Type B pancreatic cell (in vitro differentiated cells): Measurements from ENCODE around the gene TIMM44. TPM values are rescaled to one million over a fixed set of nuclear protein-coding genes. Genes with fewer than 3 reads are reported as not detected.
"Not testable (repeated sequence)": the region's sequence is repeated elsewhere in the genome, so short reads cannot be mapped to it uniquely, and the experiment has no call there.

ENCODE experiments used
- DNase-seq: peaks from one replicate; pipeline ENCODE4 v3.0.0; 2021; ENCODE audit warnings: mixed read lengths; ENCODE audit not compliant: unreplicated experiment; ENCODE audit errors: extremely low spot score
- H3K27ac Mint-ChIP-seq: 2 replicates; pipeline ENCODE4 v1.8.0; 2021; ENCODE audit warnings: mild to moderate bottlenecking, mixed read lengths
- H3K27me3 Mint-ChIP-seq: 2 replicates; pipeline ENCODE4 v1.8.0; 2021; ENCODE audit warnings: mixed read lengths
- H3K36me3 Mint-ChIP-seq: 2 replicates; pipeline ENCODE4 v1.8.0; 2021; ENCODE audit warnings: mixed read lengths
- H3K4me1 Mint-ChIP-seq: one replicate; pipeline ENCODE4 v1.8.0; 2021; ENCODE audit warnings: mixed read lengths; ENCODE audit not compliant: unreplicated experiment
- H3K4me3 Mint-ChIP-seq: 2 replicates; pipeline ENCODE4 v1.8.0; 2021; ENCODE audit warnings: mild to moderate bottlenecking, mixed read lengths
- H3K9me3 Mint-ChIP-seq: 2 replicates; pipeline ENCODE4 v1.8.0; 2021; ENCODE audit warnings: mixed read lengths
- total RNA-seq: library from RNA; stranded (reverse); gene quantifications from 2 replicates; pipeline ENCODE4 v1.2.1, GENCODE V29; 2021; ENCODE audit warnings: low replicate concordance
- TF ChIP-seq, protein P1 (sequence below): fragments of 200-600 bp; sonication (generic); conservative IDR thresholded peaks from 2 replicates; pipeline ENCODE4 v1.5.0; 2021; ENCODE audit warnings: antibody characterized with exemption, mild to moderate bottlenecking

TIMM44 gene
- total RNA-seq, 1 donor from 2014 or later: 80.4 TPM

GRCh38 chr19:7932276-7932929, 11.1 kb downstream of the TIMM44 start:
- no peak overlapping the region for H3K4me3 Mint-ChIP-seq
- H3K9me3 Mint-ChIP-seq: no peaks in the 10 kb centered on the region
- TF ChIP-seq, protein P1, sequence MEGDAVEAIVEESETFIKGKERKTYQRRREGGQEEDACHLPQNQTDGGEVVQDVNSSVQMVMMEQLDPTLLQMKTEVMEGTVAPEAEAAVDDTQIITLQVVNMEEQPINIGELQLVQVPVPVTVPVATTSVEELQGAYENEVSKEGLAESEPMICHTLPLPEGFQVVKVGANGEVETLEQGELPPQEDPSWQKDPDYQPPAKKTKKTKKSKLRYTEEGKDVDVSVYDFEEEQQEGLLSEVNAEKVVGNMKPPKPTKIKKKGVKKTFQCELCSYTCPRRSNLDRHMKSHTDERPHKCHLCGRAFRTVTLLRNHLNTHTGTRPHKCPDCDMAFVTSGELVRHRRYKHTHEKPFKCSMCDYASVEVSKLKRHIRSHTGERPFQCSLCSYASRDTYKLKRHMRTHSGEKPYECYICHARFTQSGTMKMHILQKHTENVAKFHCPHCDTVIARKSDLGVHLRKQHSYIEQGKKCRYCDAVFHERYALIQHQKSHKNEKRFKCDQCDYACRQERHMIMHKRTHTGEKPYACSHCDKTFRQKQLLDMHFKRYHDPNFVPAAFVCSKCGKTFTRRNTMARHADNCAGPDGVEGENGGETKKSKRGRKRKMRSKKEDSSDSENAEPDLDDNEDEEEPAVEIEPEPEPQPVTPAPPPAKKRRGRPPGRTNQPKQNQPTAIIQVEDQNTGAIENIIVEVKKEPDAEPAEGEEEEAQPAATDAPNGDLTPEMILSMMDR: no peak
- H3K27ac Mint-ChIP-seq: no peak overlapping the region
- peaks cover 12% of the 10 kb centered on the region for H3K4me1 Mint-ChIP-seq
- H3K27me3 Mint-ChIP-seq: no peaks in the 10 kb centered on the region
- peaks cover 4% of the 10 kb centered on the region for H3K36me3 Mint-ChIP-seq
- no peak for DNase-seq

- Mint-ChIP-seq H3K36me3 (peaks cover 4% of the 10 kb centered on the region), H3K27me3 (no peaks in the 10 kb centered on the region), H3K4me1 (peaks cover 14% of the 10 kb centered on the region), H3K4me3 (no peak overlapping the region), H3K9me3 (no peaks in the 10 kb centered on the region), H3K27ac (no peak overlapping the region)
- TF ChIP-seq, protein P1: no peak
- no peak for DNase-seq
Measured at GRCh38 chr19:7931221-7932061, 12.0 kb downstream of the TIMM44 start.

GRCh38 chr19:7930765-7931164, 12.7 kb downstream of the TIMM44 start:
- TF ChIP-seq, protein P1: no peak
- H3K27ac Mint-ChIP-seq: no peak overlapping the region
- no peaks in the 10 kb centered on the region for H3K27me3 Mint-ChIP-seq

GRCh38 chr19:7930030-7930429, 13.4 kb downstream of the TIMM44 start:
- not testable (repeated sequence) for H3K36me3 Mint-ChIP-seq, H3K27me3 Mint-ChIP-seq, H3K9me3 Mint-ChIP-seq, H3K4me3 Mint-ChIP-seq, DNase-seq, H3K27ac Mint-ChIP-seq
- H3K4me1 Mint-ChIP-seq: peaks cover 16% of the 10 kb centered on the region

More at GRCh38 chr19:7930765-7931164, 12.7 kb downstream of the TIMM44 start:
- DNase-seq: no peak
- H3K9me3 Mint-ChIP-seq: no peaks in the 10 kb centered on the region
- peaks cover 4% of the 10 kb centered on the region for H3K36me3 Mint-ChIP-seq
- peaks cover 16% of the 10 kb centered on the region for H3K4me1 Mint-ChIP-seq
- no peak overlapping the region for H3K4me3 Mint-ChIP-seq

DNA sequence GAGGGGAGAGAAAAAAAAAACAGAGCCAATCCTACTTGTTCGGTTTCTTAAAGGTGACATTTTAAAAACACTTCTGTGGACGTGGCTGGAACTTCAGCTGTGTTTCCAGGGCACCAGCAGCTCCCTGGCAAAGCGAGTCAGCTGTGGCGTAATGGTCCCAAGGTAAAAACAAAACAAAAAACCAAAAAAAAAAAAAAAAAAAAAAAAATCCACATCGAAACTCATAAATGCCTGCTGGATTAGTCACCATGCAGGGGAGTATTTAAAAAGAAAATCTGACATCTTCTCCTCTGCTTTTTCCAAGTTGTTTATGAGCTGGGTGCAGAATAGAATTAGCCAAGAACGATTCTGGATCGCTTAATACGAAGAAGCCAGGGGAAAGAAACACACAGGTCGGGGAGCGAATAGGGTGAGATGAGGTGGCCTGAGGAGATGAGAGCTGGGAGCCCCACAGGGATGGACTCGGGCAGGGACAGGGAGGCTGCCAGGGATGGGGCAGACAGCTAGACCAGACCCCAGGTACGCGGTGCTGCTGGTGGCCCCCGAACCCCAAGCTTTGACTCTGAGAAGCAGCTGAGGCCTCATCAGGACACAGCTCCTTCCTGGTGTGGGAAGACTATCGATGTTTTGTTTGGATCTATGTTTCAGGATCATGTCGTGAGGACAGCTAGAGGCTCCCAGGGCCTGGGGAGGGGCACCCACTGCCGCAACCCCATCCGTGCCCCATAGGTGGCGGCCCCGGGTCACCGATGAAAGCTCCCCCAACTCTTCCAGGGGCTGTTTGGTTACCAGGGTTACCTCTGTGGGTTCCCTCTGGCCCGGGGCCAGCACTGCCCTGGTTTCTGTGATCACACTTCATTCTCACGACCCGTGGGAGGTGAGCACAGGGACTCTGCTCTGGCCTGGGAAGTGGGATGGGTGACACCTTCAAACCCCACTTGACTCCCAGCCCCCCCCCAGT, 14.4 kb downstream of the TIMM44 start:
- TF ChIP-seq, protein P1: peak; percentile 61
- Mint-ChIP-seq H3K27me3 (no peaks in the 10 kb centered on the region), H3K27ac (peak overlapping the region; percentile 99), H3K36me3 (peaks cover 4% of the 10 kb centered on the region), H3K4me1 (peaks cover 16% of the 10 kb centered on the region), H3K4me3 (peak overlapping the region; percentile 83), H3K9me3 (no peaks in the 10 kb centered on the region)
- DNase-seq: peak; percentile 71
